LNCAP (cell line): ENCODE measurements around the gene CTNNA2.

Experiments
- TF ChIP-seq, protein P1 (sequence below): fragments of 450-650 bp; IDR thresholded peaks from 2 replicates; pipeline ENCODE4 v1.5.1; 2017; ENCODE audit warnings: mild to moderate bottlenecking

Gene CTNNA2

DNA sequence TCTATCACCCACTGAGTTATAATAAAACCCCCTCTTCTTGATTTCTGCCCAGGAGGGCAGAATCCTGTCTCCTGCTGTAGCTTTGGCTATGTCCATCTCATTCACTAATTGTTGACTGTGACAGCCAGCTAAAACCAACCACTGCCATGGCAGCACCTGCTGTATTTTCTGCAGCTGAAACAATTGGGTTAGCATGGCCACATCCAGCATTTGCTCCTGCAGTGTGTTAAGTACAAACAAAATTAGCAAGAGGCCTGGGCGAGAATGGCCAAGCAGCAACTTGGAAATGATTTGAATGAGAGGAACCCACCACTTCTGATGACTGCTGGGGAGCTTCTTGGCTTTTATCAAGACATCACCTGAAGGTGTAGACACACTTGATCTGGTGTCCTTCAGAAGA lies 881.1 kb downstream of the CTNNA2 start:
- TF ChIP-seq, protein P1, sequence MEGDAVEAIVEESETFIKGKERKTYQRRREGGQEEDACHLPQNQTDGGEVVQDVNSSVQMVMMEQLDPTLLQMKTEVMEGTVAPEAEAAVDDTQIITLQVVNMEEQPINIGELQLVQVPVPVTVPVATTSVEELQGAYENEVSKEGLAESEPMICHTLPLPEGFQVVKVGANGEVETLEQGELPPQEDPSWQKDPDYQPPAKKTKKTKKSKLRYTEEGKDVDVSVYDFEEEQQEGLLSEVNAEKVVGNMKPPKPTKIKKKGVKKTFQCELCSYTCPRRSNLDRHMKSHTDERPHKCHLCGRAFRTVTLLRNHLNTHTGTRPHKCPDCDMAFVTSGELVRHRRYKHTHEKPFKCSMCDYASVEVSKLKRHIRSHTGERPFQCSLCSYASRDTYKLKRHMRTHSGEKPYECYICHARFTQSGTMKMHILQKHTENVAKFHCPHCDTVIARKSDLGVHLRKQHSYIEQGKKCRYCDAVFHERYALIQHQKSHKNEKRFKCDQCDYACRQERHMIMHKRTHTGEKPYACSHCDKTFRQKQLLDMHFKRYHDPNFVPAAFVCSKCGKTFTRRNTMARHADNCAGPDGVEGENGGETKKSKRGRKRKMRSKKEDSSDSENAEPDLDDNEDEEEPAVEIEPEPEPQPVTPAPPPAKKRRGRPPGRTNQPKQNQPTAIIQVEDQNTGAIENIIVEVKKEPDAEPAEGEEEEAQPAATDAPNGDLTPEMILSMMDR: no peak

DNA sequence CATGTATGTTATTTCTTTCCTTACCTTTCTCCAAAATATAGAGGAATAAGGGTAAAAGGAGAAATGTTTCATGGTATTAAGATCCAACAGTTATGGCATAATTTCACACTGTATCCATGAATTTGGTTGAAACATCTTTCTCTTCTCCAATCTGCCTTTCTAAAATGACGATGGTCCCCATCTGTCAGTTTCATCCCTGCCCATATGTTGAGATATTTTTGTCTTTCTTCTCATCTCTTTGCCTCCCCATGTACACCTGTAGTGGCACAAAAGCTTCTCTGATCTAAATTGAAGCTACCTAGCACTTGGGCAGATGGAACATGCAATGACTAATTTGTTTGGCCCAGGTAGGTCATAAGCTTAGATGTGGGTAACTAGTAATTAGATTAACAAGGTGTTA lies 882.4 kb downstream of the CTNNA2 start:
- TF ChIP-seq, protein P1: no peak

DNA sequence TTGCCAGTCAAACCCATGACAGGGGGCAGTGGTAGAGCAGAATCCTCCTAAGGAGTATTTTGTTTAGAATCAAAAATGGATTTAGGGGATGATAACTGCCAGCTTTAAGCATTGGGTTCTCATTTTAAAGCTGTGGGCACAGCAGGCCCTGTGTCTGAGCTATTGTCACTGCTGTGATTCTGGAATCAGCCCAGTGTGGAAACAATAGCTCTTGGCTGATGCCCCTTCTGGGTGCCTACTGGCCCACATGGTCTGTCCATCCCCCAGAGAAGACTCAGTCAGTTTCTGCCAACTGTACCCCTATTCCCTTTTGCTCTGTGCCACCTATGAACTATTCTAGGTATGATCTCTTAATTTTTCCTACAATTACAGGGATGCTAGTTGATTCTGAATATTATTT lies 883.4 kb downstream of the CTNNA2 start:
- TF ChIP-seq, protein P1: no peak

DNA sequence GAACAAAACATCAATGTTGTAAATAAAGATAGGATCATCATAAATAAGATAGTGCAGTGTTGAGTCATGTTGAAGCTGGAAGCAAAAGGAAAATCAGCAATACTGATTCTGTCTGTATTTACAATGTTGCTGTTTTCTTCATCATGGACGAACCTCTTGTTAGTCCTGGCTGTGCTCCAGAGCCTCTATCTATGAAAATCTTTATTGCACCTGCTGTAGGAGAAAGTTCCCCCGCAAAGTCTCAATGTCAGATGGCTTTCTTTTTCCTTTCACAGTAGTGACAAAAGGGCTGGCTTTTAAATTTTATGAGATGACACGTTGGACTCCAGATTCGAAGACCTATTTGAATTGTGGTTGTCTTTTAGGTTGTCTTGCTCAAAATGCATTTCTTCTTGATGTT lies 890.2 kb downstream of the CTNNA2 start:
- TF ChIP-seq, protein P1: no peak

DNA sequence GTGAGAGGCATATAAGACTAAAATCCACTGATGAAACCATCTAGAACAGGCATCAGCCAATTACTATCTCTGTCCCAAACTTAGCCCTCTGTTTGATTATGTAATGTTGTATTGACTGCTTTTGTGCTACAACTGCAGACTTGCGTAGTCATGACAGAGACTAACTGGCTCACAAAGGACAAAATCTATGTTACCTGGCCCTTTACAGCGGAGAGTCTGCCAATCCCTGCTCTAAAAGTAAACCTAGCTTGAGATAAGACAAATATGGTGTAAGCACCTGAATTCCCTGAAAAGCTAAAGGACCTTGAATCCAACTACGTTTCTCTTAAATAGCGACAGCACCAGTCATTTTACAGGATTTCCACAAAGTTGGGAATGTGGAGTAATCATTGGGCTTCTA lies 894.5 kb downstream of the CTNNA2 start:
- TF ChIP-seq, protein P1: no peak

DNA sequence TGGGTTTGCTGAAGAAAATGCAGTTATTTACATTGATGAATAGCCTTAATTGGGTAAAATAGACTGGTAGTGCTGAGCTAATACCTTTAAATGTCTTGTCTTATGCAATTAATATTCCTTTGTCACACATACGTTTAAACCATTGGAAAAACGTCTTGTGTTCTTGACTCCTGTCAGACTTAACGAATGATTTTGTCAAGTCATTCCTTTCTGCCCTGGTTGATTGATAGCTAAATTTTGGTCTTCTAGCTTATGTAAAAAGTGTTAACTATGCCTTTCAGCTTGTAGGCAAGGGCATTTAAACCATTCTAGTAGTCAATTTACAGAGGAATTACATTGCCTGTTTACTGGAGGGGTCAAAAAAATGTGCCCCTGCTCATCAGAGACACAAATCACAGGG lies 897.5 kb downstream of the CTNNA2 start:
- TF ChIP-seq, protein P1: no peak

DNA sequence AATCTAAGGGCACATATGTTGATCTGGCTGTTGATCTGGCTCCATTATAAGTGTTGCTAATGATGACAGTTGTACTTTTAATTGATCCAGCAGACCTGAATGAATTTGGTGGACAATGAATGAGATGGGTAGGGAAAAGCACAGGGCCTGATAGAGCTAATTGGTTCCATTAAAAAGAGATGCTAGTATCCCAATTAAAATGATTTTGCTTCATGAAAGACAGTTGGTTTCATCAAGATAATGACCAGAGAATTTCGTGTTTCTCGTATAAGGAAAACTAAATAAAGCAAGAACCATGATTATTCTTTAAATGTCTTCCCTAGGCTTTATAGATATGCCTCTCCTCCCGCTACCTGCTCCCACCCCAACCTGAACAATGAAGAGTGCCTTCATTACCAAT lies 900.3 kb downstream of the CTNNA2 start:
- TF ChIP-seq, protein P1: no peak

DNA sequence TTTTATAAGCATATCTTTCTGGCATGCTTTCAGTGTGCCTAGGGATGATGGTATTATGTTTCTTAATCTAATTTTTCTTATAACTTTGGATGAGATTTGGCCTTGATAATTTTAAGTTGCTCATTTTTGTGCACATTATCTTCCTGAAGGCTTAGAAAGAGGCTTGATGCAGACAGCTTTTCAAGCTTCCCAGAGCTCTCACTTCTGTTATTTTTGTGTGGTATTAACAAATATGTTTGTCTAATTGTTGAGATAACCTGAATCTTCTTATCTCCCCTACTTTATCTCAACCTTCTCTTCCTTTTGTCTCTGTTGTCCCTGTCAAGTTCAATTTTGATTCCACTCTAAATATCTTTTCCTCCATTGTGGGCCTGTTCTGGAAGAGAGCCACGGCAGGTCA lies 904.9 kb downstream of the CTNNA2 start:
- TF ChIP-seq, protein P1: no peak
